Activated CD8-positive, alpha-beta T cell treated with anti-CD3 and anti-CD28 coated beads for 36 hours (primary cell): ENCODE data around the gene PLBD2. TPM values are rescaled to one million over a fixed set of nuclear protein-coding genes. Genes with fewer than 3 reads are reported as not detected.

ENCODE experiments used
- ATAC-seq: fragments of 200-7000 bp; cut with Tn5 transposase; one replicate; pipeline ENCODE4 v1.10.0; 2021; ENCODE audit warnings: mild to moderate bottlenecking, moderate library complexity
- CTCF ChIA-PET: fragments of 350-600 bp; sonication (Branson Sonifier 250); formaldehyde crosslinking; loops from one replicate; lab custom pipeline; 2021; ENCODE audit warnings: antibody characterized with exemption; lab: Charles Lee
- POLR2A ChIA-PET: fragments of 350-600 bp; sonication (Branson Sonifier 250); formaldehyde crosslinking; loops from one replicate; lab custom pipeline; 2021; ENCODE audit warnings: antibody characterized with exemption; lab: Charles Lee
- DNase-seq: peaks from one replicate; pipeline ENCODE4 v3.0.0-alpha.2; 2020
- H3K27ac Mint-ChIP-seq: one replicate; pipeline ENCODE4 v1.8.0; 2021; ENCODE audit warnings: mild to moderate bottlenecking, mixed read lengths
- H3K27me3 Mint-ChIP-seq: one replicate; pipeline ENCODE4 v1.8.0; 2021; ENCODE audit warnings: mixed read lengths
- H3K36me3 Mint-ChIP-seq: one replicate; pipeline ENCODE4 v1.8.0; 2021; ENCODE audit warnings: low read depth, mixed read lengths
- H3K4me1 Mint-ChIP-seq: one replicate; pipeline ENCODE4 v1.8.0; 2021; ENCODE audit warnings: low read depth, mixed read lengths
- H3K4me3 Mint-ChIP-seq: one replicate; pipeline ENCODE4 v1.8.0; 2021; ENCODE audit warnings: mild to moderate bottlenecking, moderate library complexity, mixed read lengths
- H3K9me3 Mint-ChIP-seq: one replicate; pipeline ENCODE4 v1.8.0; 2021; ENCODE audit warnings: mixed read lengths
- CTCF ChIP-seq: fragments of 200-600 bp; IDR thresholded peaks from one replicate; pipeline ENCODE4 v1.8.0; 2022; ENCODE audit warnings: antibody characterized with exemption, mild to moderate bottlenecking
- intact Hi-C: fragments of 100-400 bp; cut with micrococcal nuclease; formaldehyde crosslinking; loops from one replicate; pipeline ENCODE4 v1.10.0; 2022
- total RNA-seq, 2 experiments: library from RNA; stranded (reverse); gene quantifications; one replicate each; pipeline ENCODE4 v1.2.3, GENCODE V29; 2021

Gene PLBD2
- total RNA-seq, 2 experiments from 2014 or later, result 13.5 to 13.9 TPM

GRCh38 chr12:113333877-113334785 lies 24.3 kb upstream of the PLBD2 start:
- H3K27me3 Mint-ChIP-seq, result no peaks in the 10 kb centered on the region
- peak overlapping the region; percentile 67 for H3K27ac Mint-ChIP-seq
- no peak for DNase-seq
- no peak for TF ChIP-seq CTCF
- ChIA-PET CTCF (interaction anchor here (0.9 kb wide), 1 partner anchor 17 kb away, joined by 3 read pairs; no protein-coding TSS in a partner anchor), POLR2A (interaction anchor here (0.6 kb wide), 1 partner anchor 25 kb away, joined by 3 read pairs; the partner anchor contains the start of gene PLBD2)
- H3K9me3 Mint-ChIP-seq, result no peaks in the 10 kb centered on the region
- peak overlapping the region; percentile 96 for H3K4me3 Mint-ChIP-seq
- H3K4me1 Mint-ChIP-seq, result peaks cover 30% of the 10 kb centered on the region
- peak; percentile 13 for ATAC-seq
- intact Hi-C loops, result loop anchor here (2.0 kb wide), 1 partner anchor 19 kb away; no protein-coding TSS in a partner anchor
- H3K36me3 Mint-ChIP-seq, result peaks cover 23% of the 10 kb centered on the region

GRCh38 chr12:113334786-113335539 lies 23.4 kb upstream of the PLBD2 start, which contains the start of gene SLC8B1:
Gene SLC8B1, minus strand, starts transcription at chr12:113335109. Its CDS starts 2,231 bp downstream, at chr12:113332878.
- ChIA-PET CTCF (interaction anchor here (0.9 to 1.4 kb wide), 3 partner anchors 9 to 18 kb away, joined by 3 to 4 read pairs (median 3); no protein-coding TSS in a partner anchor), POLR2A (interaction anchor here (1.1 kb wide), 1 partner anchor 23 kb away, joined by 3 read pairs; no protein-coding TSS in a partner anchor)
- peaks cover 17% of the 10 kb centered on the region for H3K36me3 Mint-ChIP-seq
- intact Hi-C loops, result loop anchor here (2.0 kb wide), 1 partner anchor 18 kb away; no protein-coding TSS in a partner anchor
- peak; percentile 99 for ATAC-seq
- peak within 1 kb of the TSS; percentile 70 for H3K27ac Mint-ChIP-seq
- no peak for TF ChIP-seq CTCF
- no peaks in the 10 kb centered on the region for H3K27me3 Mint-ChIP-seq
- no peaks in the 10 kb centered on the region for H3K9me3 Mint-ChIP-seq
- DNase-seq, result peak; percentile 88
- H3K4me1 Mint-ChIP-seq, result peaks cover 23% of the 10 kb centered on the region
- H3K4me3 Mint-ChIP-seq, result peak within 1 kb of the TSS; percentile 96

- H3K9me3 Mint-ChIP-seq, result no peaks in the 10 kb centered on the region
- H3K27ac Mint-ChIP-seq, result no peak overlapping the region
- H3K4me3 Mint-ChIP-seq, result no peak overlapping the region
- ChIA-PET CTCF (no interaction called here), POLR2A (no interaction called here)
- intact Hi-C loops, result no loop called here
- no peaks in the 10 kb centered on the region for H3K36me3 Mint-ChIP-seq
- DNase-seq (no peak), ATAC-seq (no peak)
- TF ChIP-seq CTCF, result no peak
- H3K4me1 Mint-ChIP-seq, result peaks cover 2% of the 10 kb centered on the region
- no peaks in the 10 kb centered on the region for H3K27me3 Mint-ChIP-seq
These were observed 18.8 kb upstream of the PLBD2 start for GRCh38 chr12:113339540-113339939.

- TF ChIP-seq CTCF, result no peak
- ATAC-seq (no peak), DNase-seq (no peak)
- Mint-ChIP-seq H3K9me3 (no peaks in the 10 kb centered on the region), H3K4me1 (peaks cover 2% of the 10 kb centered on the region), H3K36me3 (no peaks in the 10 kb centered on the region), H3K4me3 (no peak overlapping the region), H3K27me3 (no peaks in the 10 kb centered on the region), H3K27ac (no peak overlapping the region)
- intact Hi-C loops, result no loop called here
- ChIA-PET CTCF (no interaction called here), POLR2A (no interaction called here)
These were observed 18.3 kb upstream of the PLBD2 start for GRCh38 chr12:113340061-113340460.
